ENCODE results near the gene FGD6.

GRCh38 chr12:95182868-95183415 lies 34.3 kb downstream of the FGD6 start:
- no peak for TF ChIP-seq POLR2A (IDR thresholded peaks at IDR 0.05; ENCODE audit: borderline replicate concordance, extremely low read depth, insufficient read depth, insufficient read length)
- peak; percentile 67 for TF ChIP-seq CEBPB (IDR thresholded peaks at IDR 0.05; ENCODE audit: low read depth)
- no peak for TF ChIP-seq EGR1 (IDR thresholded peaks at IDR 0.05; ENCODE audit: low read depth)
- peak; percentile 99 for TF ChIP-seq JUND (IDR thresholded peaks at IDR 0.05)
- TF ChIP-seq CTCF (IDR thresholded peaks at IDR 0.05 in 2 of 3, conservative IDR thresholded peaks at IDR 0.05 in 1 of 3; ENCODE audit: borderline replicate concordance in 1 of 3, insufficient read depth in 1 of 3, low read depth in 2 of 3, low read length in 2 of 3): no peak
